GM18907 (cell line): ENCODE results near the gene RGS7.
"Not testable (repeated sequence)": the region's sequence is repeated elsewhere in the genome, so short reads cannot be mapped to it uniquely, and the experiment has no call there.

Source experiments
- ATAC-seq: cut with Tn5 transposase; IDR thresholded peaks from one replicate; pipeline ENCODE4 v1.9.1; 2021; ENCODE audit warnings: mild to moderate bottlenecking, moderate library complexity; ENCODE audit not compliant: unreplicated experiment

Gene RGS7

DNA sequence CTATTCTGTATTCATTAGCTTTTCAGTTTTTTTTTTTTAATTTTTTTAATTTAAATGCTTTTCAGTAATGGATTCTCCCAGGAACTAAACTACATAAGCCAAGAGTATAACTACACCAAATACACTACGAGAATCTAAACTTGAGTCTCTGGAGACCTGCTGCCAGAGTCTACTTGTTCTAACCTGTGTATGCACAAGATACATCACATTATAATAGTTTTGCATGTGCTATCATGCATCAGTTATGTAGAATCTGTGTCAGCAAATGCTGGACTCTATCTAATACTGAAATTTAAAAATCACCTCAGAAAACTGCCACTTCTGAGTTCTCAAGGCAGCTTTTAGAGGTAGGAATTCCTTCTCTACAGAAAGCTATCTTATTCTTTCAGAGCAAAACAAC lies 598.7 kb downstream of the RGS7 start:
- no peak for ATAC-seq

DNA sequence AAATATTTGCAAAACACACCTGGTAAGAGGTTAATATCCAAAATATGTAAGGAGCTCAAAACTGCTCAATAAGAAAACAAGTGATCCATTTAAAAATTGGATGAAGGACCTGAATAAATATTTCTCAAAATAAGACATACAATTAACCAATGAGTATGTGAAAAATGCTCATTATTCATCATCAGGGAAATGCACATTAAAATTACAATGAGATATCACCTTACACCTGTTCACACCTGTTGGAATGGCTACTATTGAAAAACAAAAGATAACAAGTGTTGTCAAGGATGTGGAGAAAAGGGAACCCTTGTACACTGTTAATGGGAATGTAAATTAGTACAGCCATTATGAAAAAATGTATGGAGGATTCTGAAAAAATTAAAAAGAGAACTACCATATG lies 609.1 kb downstream of the RGS7 start:
- no peak for ATAC-seq

DNA sequence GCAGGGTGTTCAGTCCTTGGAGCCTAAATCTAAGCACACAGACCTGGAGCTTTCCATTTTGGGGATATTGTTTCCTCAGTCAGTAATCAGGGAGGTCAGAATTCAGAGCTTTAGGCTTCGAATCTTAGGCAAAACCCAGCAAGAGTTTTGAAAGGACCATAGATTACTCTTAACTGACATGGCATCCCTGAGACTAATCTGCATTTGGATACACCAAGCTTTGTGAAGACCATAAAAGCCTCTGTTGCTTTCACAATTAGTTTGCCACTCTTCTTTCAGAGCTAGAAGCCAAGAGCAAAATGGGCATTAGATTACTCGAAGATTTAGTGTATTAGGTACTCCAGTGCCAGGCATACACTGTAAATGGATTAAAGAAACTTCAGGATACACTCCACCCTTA lies 613.3 kb downstream of the RGS7 start:
- no peak for ATAC-seq

DNA sequence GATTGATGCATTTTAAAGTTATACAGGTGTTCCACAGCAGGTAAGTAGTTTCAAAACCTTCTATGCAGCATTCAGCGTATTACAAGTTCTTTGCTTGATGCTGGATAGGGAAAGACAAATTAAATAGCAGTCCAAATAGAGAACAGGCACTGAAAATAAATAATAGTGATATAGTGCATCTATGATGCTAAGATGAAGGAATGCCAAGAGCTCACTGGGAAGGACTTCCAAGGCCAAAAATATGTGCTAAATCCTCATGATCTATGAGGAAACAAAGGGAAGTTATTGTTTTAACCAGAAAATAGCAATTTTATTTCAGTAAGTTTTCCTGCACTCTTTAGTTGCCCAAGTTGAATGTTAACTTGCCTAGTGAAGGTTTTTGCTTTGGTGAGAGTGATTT lies 617.3 kb downstream of the RGS7 start:
- ATAC-seq, result no peak

DNA sequence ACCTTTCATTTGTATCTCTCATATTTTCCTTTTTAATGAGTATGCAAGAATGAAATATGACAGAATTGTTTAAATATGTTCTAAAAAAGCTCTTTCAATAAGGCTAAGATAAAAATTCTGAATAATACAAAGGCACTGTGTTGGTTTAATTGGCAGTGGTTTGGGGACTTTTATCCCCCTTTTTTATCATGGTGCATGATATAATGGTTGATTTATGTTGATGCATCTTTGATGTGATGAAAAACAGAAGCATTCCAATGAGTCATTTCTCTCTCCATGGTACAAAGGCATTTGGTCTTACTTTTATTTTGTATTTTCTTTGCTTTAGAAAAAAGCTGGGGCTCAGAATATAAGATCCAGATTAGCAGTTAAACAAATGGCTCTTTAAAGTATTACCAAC lies 617.9 kb downstream of the RGS7 start:
- no peak for ATAC-seq

DNA sequence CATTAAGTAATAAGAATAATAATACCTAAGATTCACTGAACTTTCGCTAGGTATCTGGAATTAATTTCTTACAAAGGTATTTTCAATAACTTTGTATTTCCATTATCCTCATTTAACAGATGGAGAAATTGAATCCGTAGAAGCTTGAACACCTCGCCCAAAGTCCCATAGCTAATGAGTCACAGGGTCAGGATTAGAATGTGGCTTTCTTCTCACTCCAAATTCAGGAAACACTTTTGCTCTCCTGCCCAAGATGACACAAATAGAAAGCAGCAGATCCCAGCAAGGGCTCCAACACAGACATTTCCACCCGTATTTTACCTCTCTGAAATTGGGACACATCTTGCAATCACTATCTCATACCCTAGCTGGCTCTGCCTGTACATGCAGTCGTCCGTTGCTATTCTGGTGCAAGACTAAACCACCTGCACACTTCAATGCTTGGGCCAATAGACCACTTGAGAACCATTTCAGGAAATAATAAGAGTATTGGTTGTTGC lies 619.2 kb downstream of the RGS7 start:
- ATAC-seq, result no peak

DNA sequence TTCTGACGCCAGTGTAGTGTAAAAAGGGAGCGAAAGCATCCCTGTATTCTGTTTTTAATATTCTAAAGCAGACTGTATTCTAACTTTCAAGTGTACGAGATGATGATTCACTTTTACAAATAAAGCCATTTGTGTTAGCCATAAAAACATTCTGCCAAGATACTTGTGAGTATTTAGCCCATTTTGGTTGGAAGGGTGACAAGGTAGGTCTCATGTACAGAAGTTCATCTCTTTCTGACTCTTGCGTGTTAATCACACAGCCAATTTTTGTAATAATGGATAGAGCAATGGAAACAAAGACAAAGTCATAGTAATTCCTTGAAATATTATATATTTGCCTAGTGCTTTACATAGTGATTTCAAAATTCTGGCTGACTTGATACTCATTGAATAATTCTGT lies 619.7 kb downstream of the RGS7 start:
- ATAC-seq, result no peak

DNA sequence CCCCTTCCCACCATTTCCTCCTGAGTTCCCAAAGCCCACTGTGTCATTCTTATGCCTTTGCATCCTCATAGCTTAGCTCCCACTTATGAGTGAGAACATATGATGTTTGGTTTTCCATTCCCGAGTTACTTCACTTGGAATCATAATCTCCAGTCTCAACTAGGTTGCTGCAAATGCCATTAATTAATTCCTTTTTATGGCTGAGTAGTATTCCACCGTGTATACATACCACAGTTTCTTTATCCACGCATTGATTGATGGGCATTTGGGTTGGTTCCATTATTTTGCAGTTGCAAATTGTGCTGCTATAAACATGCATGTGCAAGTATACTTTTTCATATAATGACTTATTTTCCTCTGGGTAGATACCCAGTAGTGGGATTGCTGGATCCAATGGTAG lies 622.3 kb downstream of the RGS7 start:
- not testable (repeated sequence) for ATAC-seq

DNA sequence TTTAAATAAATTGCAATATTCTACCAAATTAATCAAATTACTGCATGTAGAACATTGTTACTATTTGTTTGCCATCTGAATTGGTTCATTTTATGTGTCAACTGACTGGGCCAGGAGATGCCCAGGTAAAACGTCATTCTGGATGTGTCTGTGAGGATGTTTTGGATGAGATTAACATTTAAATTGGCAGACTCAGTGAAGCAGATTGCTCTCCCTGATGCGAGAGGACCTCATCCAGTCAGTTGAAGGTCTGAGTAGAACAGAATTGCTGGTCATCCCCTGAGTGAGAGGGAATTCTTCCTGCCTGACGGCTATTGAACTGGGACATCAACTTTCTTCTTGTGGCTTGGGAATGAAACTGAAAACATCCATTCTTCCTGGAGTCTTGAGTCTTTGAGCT lies 623.0 kb downstream of the RGS7 start:
- no peak for ATAC-seq

DNA sequence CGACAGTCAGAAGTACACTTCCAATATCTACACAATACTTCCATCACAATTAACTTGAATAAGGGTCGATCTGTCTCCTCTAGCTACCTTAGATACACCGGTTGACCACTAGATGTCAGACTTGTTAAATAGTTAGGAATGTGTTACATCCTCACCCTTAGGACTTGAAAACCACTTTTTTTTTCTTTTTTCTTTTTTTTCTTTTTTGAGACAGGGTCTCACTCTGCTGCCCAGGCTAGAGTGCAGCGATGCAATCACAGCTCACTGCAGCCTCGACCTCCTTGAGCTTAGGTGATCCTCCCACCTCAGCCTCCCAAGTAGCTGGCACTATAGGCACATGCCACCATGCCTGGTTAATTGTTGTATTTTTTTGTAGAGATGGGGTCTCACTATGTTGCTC lies 624.6 kb downstream of the RGS7 start:
- peak; percentile 93 for ATAC-seq
